Osteoblast (primary cell): Measurements from ENCODE around the gene IL16. TPM values are rescaled to one million over a fixed set of nuclear protein-coding genes. Genes with fewer than 3 reads are reported as not detected.

Source experiments
- DNase-seq: peaks from one replicate; pipeline ENCODE4 v3.0.0; 2011; ENCODE audit warnings: low spot score, mixed read lengths; ENCODE audit not compliant: insufficient read length; ENCODE audit errors: missing footprints
- H2AFZ ChIP-seq: 2 replicates; pipeline ENCODE4 v1.6.0; 2011; ENCODE audit warnings: mild to moderate bottlenecking, low read length
- H3K27ac ChIP-seq: 2 replicates; pipeline ENCODE4 v1.5.1; 2011; ENCODE audit warnings: mild to moderate bottlenecking, low read depth, low read length, moderate library complexity
- H3K27me3 ChIP-seq: 2 replicates; pipeline ENCODE4 v1.6.0; 2012; ENCODE audit warnings: mild to moderate bottlenecking, control low read depth, inconsistent platforms, low read length, moderate library complexity; ENCODE audit not compliant: insufficient read depth
- H3K36me3 ChIP-seq: 2 replicates; pipeline ENCODE4 v1.5.1; 2011; ENCODE audit warnings: mild to moderate bottlenecking, low read length, control low read depth, moderate library complexity; ENCODE audit not compliant: insufficient read depth
- H3K4me1 ChIP-seq: 2 replicates; pipeline ENCODE4 v1.5.1; 2011; ENCODE audit warnings: mild to moderate bottlenecking, low read length, control low read depth, moderate library complexity; ENCODE audit not compliant: insufficient read depth
- H3K4me2 ChIP-seq: 2 replicates; pipeline ENCODE4 v1.6.0; 2011; ENCODE audit warnings: mild to moderate bottlenecking, low read length; ENCODE audit not compliant: insufficient read depth
- H3K4me3 ChIP-seq: fragments of 200-600 bp; sonication (generic); 3 replicates; pipeline ENCODE4 v1.5.1; 2012; ENCODE audit warnings: mild to moderate bottlenecking, low read length, inconsistent platforms; ENCODE audit not compliant: insufficient read depth
- H3K79me2 ChIP-seq: 2 replicates; pipeline ENCODE4 v1.6.0; 2012; ENCODE audit warnings: mild to moderate bottlenecking, low read length, control low read depth, inconsistent platforms; ENCODE audit not compliant: insufficient read depth
- H3K9me3 ChIP-seq: 2 replicates; pipeline ENCODE4 v1.5.1; 2011; ENCODE audit warnings: low read depth, low read length, control low read depth
- H4K20me1 ChIP-seq: 2 replicates; pipeline ENCODE4 v1.6.0; 2012; ENCODE audit warnings: mild to moderate bottlenecking, low read length, control low read depth; ENCODE audit not compliant: insufficient read depth
- total RNA-seq: library from RNA; depleted of rRNA; stranded (reverse); fragments of >200 nt; gene quantifications from 2 replicates; pipeline ENCODE4 v1.2.3, GENCODE V29; 2012
- TF ChIP-seq, protein P1 (sequence below): IDR thresholded peaks from 2 replicates; pipeline ENCODE4 v1.5.1; 2011; ENCODE audit warnings: mild to moderate bottlenecking, low read depth, low read length, moderate library complexity; ENCODE audit errors: extremely low read depth

IL16 gene
- total RNA-seq, 1 donor = 6.5 TPM

DNA sequence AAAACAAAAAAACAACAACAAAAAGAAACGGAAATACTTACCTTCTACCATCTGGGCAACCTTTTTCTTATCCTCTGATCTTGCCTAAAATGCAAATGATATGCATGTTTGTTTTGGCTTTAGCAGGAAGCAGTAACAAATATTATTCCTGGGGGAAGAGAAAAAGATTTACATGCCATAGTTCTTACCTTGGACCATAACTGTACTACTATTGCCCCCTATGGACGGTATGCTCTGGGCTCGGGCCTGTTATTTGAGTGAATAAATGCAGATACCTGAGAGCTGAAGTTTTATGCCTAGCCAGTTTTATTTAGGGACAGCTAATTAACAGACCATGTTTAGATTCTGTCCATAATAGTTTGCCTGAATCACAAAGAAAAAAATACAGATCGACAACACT lies 139.9 kb downstream of the IL16 start:
- DNase-seq = no peak
- Histone ChIP-seq H3K36me3 (no peaks in the 10 kb centered on the region), H3K27ac (no peak overlapping the region), H2AFZ (no peak overlapping the region), H3K4me3 (no peak overlapping the region), H3K27me3 (no peaks in the 10 kb centered on the region), H3K9me3 (no peaks in the 10 kb centered on the region), H3K79me2 (no peaks in the 10 kb centered on the region), H3K4me1 (peaks cover 33% of the 10 kb centered on the region), H4K20me1 (no peaks in the 10 kb centered on the region), H3K4me2 (no peak overlapping the region)
- TF ChIP-seq, protein P1, sequence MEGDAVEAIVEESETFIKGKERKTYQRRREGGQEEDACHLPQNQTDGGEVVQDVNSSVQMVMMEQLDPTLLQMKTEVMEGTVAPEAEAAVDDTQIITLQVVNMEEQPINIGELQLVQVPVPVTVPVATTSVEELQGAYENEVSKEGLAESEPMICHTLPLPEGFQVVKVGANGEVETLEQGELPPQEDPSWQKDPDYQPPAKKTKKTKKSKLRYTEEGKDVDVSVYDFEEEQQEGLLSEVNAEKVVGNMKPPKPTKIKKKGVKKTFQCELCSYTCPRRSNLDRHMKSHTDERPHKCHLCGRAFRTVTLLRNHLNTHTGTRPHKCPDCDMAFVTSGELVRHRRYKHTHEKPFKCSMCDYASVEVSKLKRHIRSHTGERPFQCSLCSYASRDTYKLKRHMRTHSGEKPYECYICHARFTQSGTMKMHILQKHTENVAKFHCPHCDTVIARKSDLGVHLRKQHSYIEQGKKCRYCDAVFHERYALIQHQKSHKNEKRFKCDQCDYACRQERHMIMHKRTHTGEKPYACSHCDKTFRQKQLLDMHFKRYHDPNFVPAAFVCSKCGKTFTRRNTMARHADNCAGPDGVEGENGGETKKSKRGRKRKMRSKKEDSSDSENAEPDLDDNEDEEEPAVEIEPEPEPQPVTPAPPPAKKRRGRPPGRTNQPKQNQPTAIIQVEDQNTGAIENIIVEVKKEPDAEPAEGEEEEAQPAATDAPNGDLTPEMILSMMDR = peak; percentile 42

DNA sequence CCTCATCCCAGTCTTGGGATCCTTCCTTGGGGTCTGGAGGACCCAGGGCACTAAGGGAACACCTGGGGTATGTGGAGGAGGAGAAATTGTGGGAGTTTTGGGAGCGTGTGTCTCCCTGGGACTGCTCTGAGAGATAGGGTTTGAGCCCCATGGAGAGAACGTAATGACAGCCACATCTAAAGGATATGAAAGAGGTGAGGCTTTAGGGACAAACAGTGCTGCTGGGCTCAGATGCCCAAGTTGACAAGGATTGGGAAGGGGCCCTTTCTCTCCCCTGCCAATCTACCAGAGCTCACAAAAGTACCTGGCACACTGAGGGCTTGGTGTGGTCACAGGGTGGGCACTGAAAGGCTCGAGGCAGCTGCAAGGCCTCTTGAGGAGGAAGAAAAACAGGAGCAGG lies 140.6 kb downstream of the IL16 start:
- H3K27me3 ChIP-seq = no peaks in the 10 kb centered on the region
- H4K20me1 ChIP-seq = no peaks in the 10 kb centered on the region
- TF ChIP-seq, protein P1 = no peak
- H3K4me3 ChIP-seq = no peak overlapping the region
- H3K27ac ChIP-seq = peak overlapping the region; percentile 35
- no peaks in the 10 kb centered on the region for H3K9me3 ChIP-seq
- peaks cover 33% of the 10 kb centered on the region for H3K4me1 ChIP-seq
- H3K79me2 ChIP-seq = no peaks in the 10 kb centered on the region
- DNase-seq = no peak
- no peak overlapping the region for H2AFZ ChIP-seq
- no peaks in the 10 kb centered on the region for H3K36me3 ChIP-seq
- no peak overlapping the region for H3K4me2 ChIP-seq

DNA sequence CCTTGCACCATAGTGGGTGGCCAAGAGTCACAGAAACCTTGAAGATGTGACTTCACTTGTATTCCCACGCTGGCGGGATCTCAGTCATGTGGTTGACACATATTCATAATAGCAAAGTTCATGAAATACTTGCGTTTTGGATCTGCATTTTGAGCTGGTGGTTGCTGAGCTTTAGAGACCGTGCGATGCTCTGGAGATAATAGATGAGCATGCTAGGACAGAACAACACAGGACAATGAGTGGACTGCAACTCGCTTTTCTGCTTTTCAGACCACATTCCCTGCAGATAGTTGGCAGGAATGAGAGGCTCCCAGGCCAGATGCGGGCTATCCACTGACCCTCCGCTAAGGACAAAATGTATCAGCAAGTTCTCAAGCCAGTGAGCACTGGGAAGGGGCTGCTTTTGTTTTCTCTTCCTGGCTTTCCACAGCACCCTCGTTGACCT lies 141.1 kb downstream of the IL16 start:
- DNase-seq = peak; percentile 84
- Histone ChIP-seq H3K4me3 (peak overlapping the region; percentile 23), H4K20me1 (no peaks in the 10 kb centered on the region), H3K4me2 (peak overlapping the region; percentile 76), H2AFZ (peak overlapping the region; percentile 7), H3K79me2 (no peaks in the 10 kb centered on the region), H3K9me3 (no peaks in the 10 kb centered on the region), H3K4me1 (peaks cover 33% of the 10 kb centered on the region), H3K36me3 (no peaks in the 10 kb centered on the region), H3K27me3 (no peaks in the 10 kb centered on the region), H3K27ac (peak overlapping the region; percentile 82)
- TF ChIP-seq, protein P1 = no peak

DNA sequence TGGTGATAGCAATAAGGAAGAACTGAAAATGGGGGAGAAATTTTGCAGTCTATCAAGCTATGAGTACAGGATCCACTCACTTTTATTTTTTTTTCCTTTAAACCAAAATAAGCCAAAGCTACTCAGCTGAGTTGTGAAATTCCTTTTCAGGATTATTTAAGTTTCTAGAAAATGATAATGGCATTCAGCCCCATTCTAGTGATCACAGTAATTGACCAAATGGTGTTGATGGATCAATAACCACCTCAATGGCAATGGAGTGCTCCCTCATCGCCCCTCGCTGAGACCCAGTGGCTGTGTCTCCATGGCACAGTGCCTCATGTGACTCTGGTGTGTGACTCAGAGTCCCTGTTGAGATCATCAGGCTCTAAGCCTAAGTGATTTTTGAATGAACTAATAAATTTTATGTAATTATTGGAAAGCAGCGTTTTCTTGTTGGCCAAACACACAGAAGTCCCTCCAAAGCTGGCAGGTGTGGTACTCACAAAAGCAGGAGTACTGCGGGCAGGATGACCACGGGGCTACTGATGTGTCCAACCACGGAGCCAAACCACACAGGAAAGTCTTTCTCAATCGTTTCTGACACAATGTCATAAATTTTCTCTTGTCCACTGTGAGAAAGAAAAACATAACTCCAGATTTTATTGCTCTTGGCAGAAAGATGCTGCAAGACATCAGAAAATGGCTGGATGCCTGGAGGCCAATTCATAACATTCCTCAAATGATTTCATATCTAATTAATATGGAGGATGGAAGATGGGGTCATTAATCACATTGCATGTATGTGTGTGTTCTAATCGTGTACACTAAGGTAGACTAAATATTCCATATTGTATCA lies 141.7 kb downstream of the IL16 start:
- Histone ChIP-seq H4K20me1 (no peaks in the 10 kb centered on the region), H3K27me3 (no peaks in the 10 kb centered on the region), H3K4me2 (peak overlapping the region; percentile 76), H3K79me2 (no peaks in the 10 kb centered on the region), H2AFZ (peak overlapping the region; percentile 7), H3K4me1 (peaks cover 33% of the 10 kb centered on the region), H3K27ac (peak overlapping the region; percentile 82), H3K36me3 (no peaks in the 10 kb centered on the region), H3K9me3 (no peaks in the 10 kb centered on the region), H3K4me3 (peak overlapping the region; percentile 23)
- TF ChIP-seq, protein P1 = no peak
- DNase-seq = peak; percentile 78
